Right lobe of liver (tissue), 6 donors: ENCODE data around the gene EIF2B4. TPM values are rescaled to one million over a fixed set of nuclear protein-coding genes. Genes with fewer than 3 reads are reported as not detected.
A peak's percentile ranks its signal among the peaks of the same experiment; 100 is the strongest.

Experiments
- ATAC-seq, 4 donors: fragments of 200-7000 bp; cut with Tn5 transposase; one replicate each; pipeline ENCODE4 v1.9.1; 2020; ENCODE audit warnings: mild to moderate bottlenecking in 4 of 4, moderate library complexity in 4 of 4
- DNase-seq, 3 donors: peaks; one replicate each; pipeline ENCODE4 v3.0.0-alpha.2; 2020
- H3K27ac ChIP-seq, 3 donors: fragments of 200-600 bp; one replicate each; pipeline ENCODE4 v1.8.0; 2022
- H3K27me3 ChIP-seq, 2 donors: fragments of 200-600 bp; one replicate each; pipeline ENCODE4 v1.8.0; 2022
- H3K36me3 ChIP-seq, 4 donors: fragments of 200-600 bp; sonication (generic) in 1 of 4; one replicate each; pipeline versions ENCODE4 v1.5.1 to v1.8.0; 2017 to 2022; ENCODE audit warnings: control low read depth in 1 of 4
- H3K4me1 ChIP-seq, 4 donors: fragments of 200-600 bp; sonication (generic) in 1 of 4; one replicate each; pipeline versions ENCODE4 v1.5.1 to v1.8.0; 2017 to 2022; ENCODE audit warnings: control low read depth in 1 of 4
- H3K4me3 ChIP-seq, 3 donors: fragments of 200-600 bp; one replicate each; pipeline ENCODE4 v1.8.0; 2022
- H3K9me3 ChIP-seq, 4 donors: fragments of 200-600 bp; sonication (generic) in 1 of 4; one replicate each; pipeline versions ENCODE4 v1.5.1 to v1.8.0; 2017 to 2022; ENCODE audit warnings: control low read depth in 1 of 4
- POLR2A ChIP-seq: fragments of 450-650 bp; IDR thresholded peaks from one replicate; pipeline ENCODE4 v1.6.1; 2017; ENCODE audit warnings: antibody characterized with exemption, mild to moderate bottlenecking
- WGBS: methylation state at CpG from one replicate; pipeline ENCODE4 v1.1.6; 2018; ENCODE audit warnings: low coverage, low lambda C conversion rate; ENCODE audit not compliant: insufficient coverage; ENCODE audit errors: missing lambda C conversion rate; 5-methylcytosine and 5-hydroxymethylcytosine counted together
- intact Hi-C, 2 donors: fragments of 100-400 bp; cut with DNase I; formaldehyde crosslinking; loops; one replicate each; pipeline versions ENCODE4 v1.11.2 to v1.14.1; 2022
- total RNA-seq, 6 experiments: library from RNA; depleted of rRNA in 2 of 6; stranded (reverse); fragments of >200 nt in 2 of 6; fragmentation: NEBNext Ultra II Directional in 3 of 6; extraction: Animal tissue kit (Norgen Biotek cat#: 25700) in 3 of 6; gene quantifications; one replicate each; pipeline versions ENCODE4 v1.1.0 to v1.2.4, GENCODE V29; 2016 to 2023
- TF ChIP-seq, protein P1 (sequence below), 4 donors: fragments of 200-600 bp in 3 of 4; fragments of 450-650 bp in 1 of 4; IDR thresholded peaks; one replicate each; pipeline versions ENCODE4 v1.5.1 to v1.8.0; 2016 to 2022; ENCODE audit warnings: antibody characterized with exemption in 4 of 4, mild to moderate bottlenecking in 2 of 4
- donor health status: DM: no; HTN: yes; CAD: no.
- donor health status: DM: no; HTN: no; CAD: no.
- donor health status: DM: no; HTN: no; CAD: no.
- donor health status: DM: no; HTN: yes; CAD: no.
- donor health status: DM: no; HTN: yes; CAD: no.

EIF2B4 gene
- total RNA-seq, 6 experiments from 2014 or later = 17.6 to 25.0 (median 20.9) TPM

DNA sequence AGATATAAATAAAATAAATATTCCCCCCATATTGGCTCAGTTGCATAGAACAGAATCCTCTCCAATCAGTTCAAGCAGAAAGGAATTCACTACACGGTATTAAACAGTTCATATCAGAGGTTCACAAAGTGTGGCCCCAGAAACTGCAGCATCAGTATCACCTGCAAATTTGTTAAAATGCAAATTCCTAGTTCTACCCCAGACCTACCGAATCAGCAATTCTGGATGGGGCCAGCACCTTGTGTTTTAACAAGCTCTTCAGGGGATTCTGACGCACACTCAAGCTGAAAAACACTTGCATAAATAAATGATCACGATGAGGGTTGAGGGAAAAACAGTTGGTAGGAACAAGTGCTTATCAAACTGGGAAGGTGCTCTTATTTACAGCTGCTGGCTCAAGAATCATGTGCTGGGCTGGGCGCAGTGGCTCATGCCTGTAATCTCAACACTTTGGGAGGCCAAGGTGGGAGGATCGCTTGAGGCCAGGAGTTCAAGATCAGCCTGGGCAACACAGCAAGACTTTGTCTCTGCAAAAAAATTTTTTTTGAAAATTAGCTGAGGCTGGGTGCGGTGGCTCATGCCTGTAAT, 19.9 kb downstream of the EIF2B4 start:
- no peak for TF ChIP-seq POLR2A
- TF ChIP-seq, protein P1, sequence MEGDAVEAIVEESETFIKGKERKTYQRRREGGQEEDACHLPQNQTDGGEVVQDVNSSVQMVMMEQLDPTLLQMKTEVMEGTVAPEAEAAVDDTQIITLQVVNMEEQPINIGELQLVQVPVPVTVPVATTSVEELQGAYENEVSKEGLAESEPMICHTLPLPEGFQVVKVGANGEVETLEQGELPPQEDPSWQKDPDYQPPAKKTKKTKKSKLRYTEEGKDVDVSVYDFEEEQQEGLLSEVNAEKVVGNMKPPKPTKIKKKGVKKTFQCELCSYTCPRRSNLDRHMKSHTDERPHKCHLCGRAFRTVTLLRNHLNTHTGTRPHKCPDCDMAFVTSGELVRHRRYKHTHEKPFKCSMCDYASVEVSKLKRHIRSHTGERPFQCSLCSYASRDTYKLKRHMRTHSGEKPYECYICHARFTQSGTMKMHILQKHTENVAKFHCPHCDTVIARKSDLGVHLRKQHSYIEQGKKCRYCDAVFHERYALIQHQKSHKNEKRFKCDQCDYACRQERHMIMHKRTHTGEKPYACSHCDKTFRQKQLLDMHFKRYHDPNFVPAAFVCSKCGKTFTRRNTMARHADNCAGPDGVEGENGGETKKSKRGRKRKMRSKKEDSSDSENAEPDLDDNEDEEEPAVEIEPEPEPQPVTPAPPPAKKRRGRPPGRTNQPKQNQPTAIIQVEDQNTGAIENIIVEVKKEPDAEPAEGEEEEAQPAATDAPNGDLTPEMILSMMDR (IDR thresholded peaks at IDR 0.05) = no peak
- H3K27me3 ChIP-seq = no peaks in the 10 kb centered on the region
- no peak overlapping the region for H3K27ac ChIP-seq
- DNase-seq (no peak), ATAC-seq (no peak)
- 89% methylated on average over 7 of the region's 7 CpGs for WGBS
- no peak overlapping the region for H3K4me3 ChIP-seq
- intact Hi-C loops = no loop called here
- no peaks in the 10 kb centered on the region for H3K9me3 ChIP-seq
- H3K36me3 ChIP-seq = peaks cover 0 to 5% (median 0%) of the 10 kb centered on the region in 4 donors
- H3K4me1 ChIP-seq = peaks cover 0 to 20% (median 0%) of the 10 kb centered on the region in 4 donors

DNA sequence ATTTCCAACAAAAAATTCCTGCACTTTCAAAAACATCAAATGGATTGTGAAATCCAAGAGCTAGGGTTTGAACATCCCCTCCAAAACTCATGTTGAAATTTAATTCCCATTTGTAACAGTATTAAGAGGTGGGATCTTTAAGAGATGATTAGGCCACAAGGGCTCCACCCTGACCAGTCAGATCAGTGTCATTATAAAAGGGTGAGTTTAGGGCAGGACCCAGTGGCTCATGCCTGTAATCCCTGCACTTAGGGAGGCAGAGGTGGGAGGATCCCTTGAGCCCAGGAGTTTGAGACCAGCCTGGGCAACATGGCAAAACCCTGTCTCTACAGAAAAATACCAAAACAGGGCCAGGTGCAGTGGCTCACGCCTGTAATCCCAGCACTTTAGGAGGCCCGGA, 22.5 kb downstream of the EIF2B4 start:
- WGBS = no CpG with 5 or more reads among the region's 2 CpGs
- peaks cover 0 to 11% (median 3%) of the 10 kb centered on the region in 4 donors for H3K36me3 ChIP-seq
- H3K9me3 ChIP-seq = no peaks in the 10 kb centered on the region
- DNase-seq (no peak), ATAC-seq (no peak)
- H3K27ac ChIP-seq = no peak overlapping the region
- intact Hi-C loops = no loop called here
- H3K4me1 ChIP-seq = no peaks in the 10 kb centered on the region
- TF ChIP-seq, protein P1 (IDR thresholded peaks at IDR 0.05) = no peak
- TF ChIP-seq POLR2A = no peak
- no peaks in the 10 kb centered on the region for H3K27me3 ChIP-seq
- H3K4me3 ChIP-seq = no peak overlapping the region

DNA sequence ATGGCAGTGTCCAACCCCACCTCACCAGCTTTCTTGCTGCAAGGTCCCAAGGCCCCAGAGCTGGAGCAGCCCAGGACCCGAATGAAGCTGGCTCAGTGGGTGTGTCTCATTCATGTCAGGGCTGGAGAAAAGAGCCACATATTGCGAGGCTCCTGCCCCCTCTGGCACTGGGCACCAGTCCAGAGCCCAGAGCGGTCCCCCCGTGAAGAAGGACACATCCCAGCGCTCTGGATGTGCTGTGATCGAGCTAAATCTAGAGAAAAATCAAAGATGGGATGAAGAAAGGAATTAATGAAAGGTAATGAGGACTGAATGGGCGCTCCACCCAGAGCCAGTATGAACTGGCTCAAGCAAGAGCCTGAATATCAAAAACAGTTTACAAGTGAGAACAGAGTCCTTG, 34.0 kb downstream of the EIF2B4 start:
- DNase-seq = no peak

DNA sequence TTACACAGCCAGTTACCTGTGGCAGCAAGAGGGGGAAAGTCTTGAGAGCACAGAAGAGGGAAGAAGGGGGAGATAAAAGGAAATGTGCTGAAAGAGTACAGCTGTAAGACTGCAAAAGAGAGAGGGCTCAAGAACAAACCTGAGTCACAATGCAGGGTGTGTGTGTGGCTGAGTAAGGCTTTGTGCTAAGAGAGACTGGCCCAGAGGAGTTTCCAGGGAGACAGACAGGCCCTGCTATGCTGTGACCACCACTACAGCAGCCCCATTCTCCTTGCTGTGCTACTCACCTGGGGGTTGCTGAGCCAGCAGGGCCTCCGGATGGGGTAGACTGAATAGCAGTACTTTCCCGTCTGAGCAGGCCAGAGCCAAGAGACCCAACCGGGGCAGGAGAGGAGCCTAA, 34.8 kb downstream of the EIF2B4 start:
- Histone ChIP-seq H3K4me1 (no peaks in the 10 kb centered on the region), H3K4me3 (no peak overlapping the region), H3K27ac (no peak overlapping the region), H3K27me3 (no peaks in the 10 kb centered on the region), H3K9me3 (no peaks in the 10 kb centered on the region), H3K36me3 (peaks cover 5 to 71% (median 35%) of the 10 kb centered on the region in 4 donors)
- intact Hi-C loops = no loop called here
- ATAC-seq (peak in 1 of 4 donors; percentile 21), DNase-seq (no peak)
- WGBS = 71% methylated on average over 2 of the region's 3 CpGs
- TF ChIP-seq, protein P1 (IDR thresholded peaks at IDR 0.05) = no peak
- no peak for TF ChIP-seq POLR2A

More for the DNA sequence above, 34.0 kb downstream of the EIF2B4 start:
- Histone ChIP-seq H3K27me3 (no peaks in the 10 kb centered on the region), H3K4me1 (no peaks in the 10 kb centered on the region), H3K27ac (no peak overlapping the region), H3K36me3 (peaks cover 5 to 80% (median 39%) of the 10 kb centered on the region in 4 donors), H3K4me3 (no peak overlapping the region), H3K9me3 (no peaks in the 10 kb centered on the region)
- TF ChIP-seq POLR2A = no peak
- TF ChIP-seq, protein P1 (IDR thresholded peaks at IDR 0.05) = no peak
- no peak for ATAC-seq
- intact Hi-C loops = no loop called here
- 98% methylated on average over 7 of the region's 7 CpGs for WGBS
